A673 (cell line): ENCODE results near the gene SRPRB. TPM values are rescaled to one million over a fixed set of nuclear protein-coding genes. Genes with fewer than 3 reads are reported as not detected.

ENCODE experiments used
- BruUV-seq: library from RNA; stranded (reverse); fragments of 400-500 nt; replicated peaks from 2 replicates; lab custom pipeline; 2021; lab: Mats Ljungman, UMichigan
- CTCF ChIA-PET: fragments of 300-600 bp; sonication (Branson Sonifier 250); formaldehyde crosslinking; loops from one replicate; lab custom pipeline; 2022; ENCODE audit warnings: antibody characterized with exemption; lab: Charles Lee
- POLR2A ChIA-PET: fragments of 300-600 bp; sonication (Branson Sonifier 250); formaldehyde crosslinking; loops from one replicate; lab custom pipeline; 2022; ENCODE audit warnings: antibody characterized with exemption; ENCODE audit not compliant: low non-redundant PET; lab: Charles Lee
- DNase-seq: peaks from one replicate; pipeline ENCODE4 v3.0.0-alpha.2; 2015; ENCODE audit warnings: low spot score
- H3K27ac ChIP-seq: fragments of 200-600 bp; sonication (generic); 2 replicates; pipeline ENCODE4 v1.5.1; 2016; ENCODE audit warnings: mixed run types, low read depth, mild to moderate bottlenecking, mixed read lengths, antibody characterized with exemption, low read length; ENCODE audit not compliant: poor library complexity, severe bottlenecking
- H3K27me3 ChIP-seq: fragments of 200-600 bp; sonication (generic); replicated peaks from 2 replicates; pipeline ENCODE4 v1.6.1; 2017; ENCODE audit warnings: mixed run types, low read depth, mild to moderate bottlenecking, mixed read lengths, antibody characterized with exemption, low read length; ENCODE audit not compliant: insufficient read depth, poor library complexity
- H3K36me3 ChIP-seq: fragments of 200-600 bp; sonication (generic); 2 replicates; pipeline ENCODE4 v1.6.1; 2016; ENCODE audit warnings: mixed run types, mild to moderate bottlenecking, mixed read lengths, antibody characterized with exemption, low read length; ENCODE audit not compliant: insufficient read depth, poor library complexity, severe bottlenecking
- H3K4me1 ChIP-seq: fragments of 200-600 bp; sonication (generic); 2 replicates; pipeline ENCODE4 v1.6.1; 2017; ENCODE audit warnings: mixed run types, mild to moderate bottlenecking, mixed read lengths, antibody characterized with exemption, low read length; ENCODE audit not compliant: insufficient read depth, poor library complexity, severe bottlenecking
- H3K4me3 ChIP-seq: fragments of 200-600 bp; sonication (generic); 2 replicates; pipeline ENCODE4 v1.5.1; 2016; ENCODE audit warnings: low read depth, mixed run types, mild to moderate bottlenecking, mixed read lengths, low read length; ENCODE audit not compliant: poor library complexity, severe bottlenecking
- H3K9me3 ChIP-seq: fragments of 200-600 bp; sonication (generic); 2 replicates; pipeline ENCODE4 v1.6.1; 2016; ENCODE audit warnings: mixed run types, low read depth, mild to moderate bottlenecking, mixed read lengths, antibody characterized with exemption, low read length; ENCODE audit not compliant: poor library complexity, severe bottlenecking
- CTCF ChIP-seq: fragments of 300-800, 200-600 bp; sonication (generic); conservative IDR thresholded peaks from 2 replicates; pipeline ENCODE4 v1.5.1; 2017; ENCODE audit warnings: low read depth, mild to moderate bottlenecking, antibody characterized with exemption, low read length, moderate library complexity, mixed read lengths
- EZH2 ChIP-seq: fragments of 200-600 bp; sonication (generic); IDR thresholded peaks from 2 replicates; pipeline ENCODE4 v1.6.1; 2017; ENCODE audit warnings: borderline replicate concordance, low read depth, mild to moderate bottlenecking, mixed read lengths, antibody characterized with exemption, low read length; ENCODE audit not compliant: poor library complexity, severe bottlenecking
- intact Hi-C: fragments of 100-400 bp; cut with micrococcal nuclease; formaldehyde crosslinking; loops from one replicate; pipeline ENCODE4 v1.10.0; 2022; ENCODE audit not compliant: unreplicated experiment
- total RNA-seq: library from RNA; stranded (reverse); gene quantifications from 2 replicates; pipeline ENCODE4 v1.2.3, GENCODE V29; 2021

Gene SRPRB
- total RNA-seq, 1 experiment from 2014 or later: 64.2 TPM

- H3K9me3 ChIP-seq: no peaks in the 10 kb centered on the region
- H3K4me1 ChIP-seq: no peaks in the 10 kb centered on the region
- ChIA-PET CTCF (no interaction called here), POLR2A (no interaction called here)
- intact Hi-C loops: no loop called here
- TF ChIP-seq CTCF: no peak
- TF ChIP-seq EZH2: no peak
- no peak overlapping the region for H3K4me3 ChIP-seq
- BruUV-seq: no TSS peak
- no peak overlapping the region for H3K27ac ChIP-seq
- H3K36me3 ChIP-seq: no peaks in the 10 kb centered on the region
- DNase-seq: no peak
- H3K27me3 ChIP-seq: no peaks in the 10 kb centered on the region
Measured at GRCh38 chr3:133840055-133840737, 34.6 kb downstream of the SRPRB start.

DNA sequence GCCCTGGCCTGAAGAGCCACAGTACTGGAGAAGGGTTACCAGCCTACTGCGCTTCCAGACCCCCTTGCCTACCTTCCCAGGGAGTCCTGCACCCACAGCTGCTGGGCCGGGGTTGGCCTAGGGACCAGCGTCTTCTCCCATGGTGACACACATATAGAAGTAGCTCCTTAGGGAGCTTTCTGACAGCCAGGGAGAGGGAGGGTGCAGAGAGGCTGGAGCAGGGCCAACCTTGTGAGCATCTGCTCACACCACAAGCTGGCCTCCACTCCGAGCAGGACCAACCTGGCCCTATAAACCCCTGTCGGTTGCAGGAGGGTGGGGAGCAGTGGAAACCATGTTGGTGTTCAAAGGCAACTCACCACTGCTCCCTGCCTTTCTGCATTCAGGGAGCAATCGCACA, 35.2 kb downstream of the SRPRB start:
- H3K27me3 ChIP-seq: no peaks in the 10 kb centered on the region
- H3K36me3 ChIP-seq: no peaks in the 10 kb centered on the region
- no TSS peak for BruUV-seq
- no peak for DNase-seq
- no peak overlapping the region for H3K4me3 ChIP-seq
- no peak overlapping the region for H3K27ac ChIP-seq
- POLR2A ChIA-PET: no interaction called here
- H3K9me3 ChIP-seq: no peaks in the 10 kb centered on the region
- intact Hi-C loops: no loop called here
- no peak for TF ChIP-seq CTCF
- TF ChIP-seq EZH2: no peak
- H3K4me1 ChIP-seq: no peaks in the 10 kb centered on the region
- CTCF ChIA-PET: no interaction called here

GRCh38 chr3:133841196-133841595, 35.6 kb downstream of the SRPRB start:
- BruUV-seq: no TSS peak
- Histone ChIP-seq H3K9me3 (no peaks in the 10 kb centered on the region), H3K27ac (no peak overlapping the region), H3K4me3 (no peak overlapping the region), H3K36me3 (no peaks in the 10 kb centered on the region), H3K4me1 (no peaks in the 10 kb centered on the region), H3K27me3 (no peaks in the 10 kb centered on the region)
- ChIA-PET POLR2A (no interaction called here), CTCF (no interaction called here)
- TF ChIP-seq EZH2: no peak
- TF ChIP-seq CTCF: no peak
- intact Hi-C loops: no loop called here
- DNase-seq: no peak
